HG03460 (cell line): ENCODE measurements around the gene IRF6.

Source experiments
- ATAC-seq: cut with Tn5 transposase; IDR thresholded peaks from one replicate; pipeline ENCODE4 v1.9.1; 2021; ENCODE audit not compliant: unreplicated experiment

Gene IRF6

GRCh38 chr1:209736490-209737117 lies 69.3 kb downstream of the IRF6 start:
- no peak for ATAC-seq
